Neural cell (in vitro differentiated cells): Measurements from ENCODE around the gene GLT6D1.

Source experiments
- CTCF ChIP-seq: fragments of 450-650 bp; IDR thresholded peaks from 2 replicates; pipeline ENCODE4 v1.5.1; 2014; ENCODE audit warnings: antibody characterized with exemption, mild to moderate bottlenecking, moderate library complexity; ENCODE audit not compliant: poor library complexity, severe bottlenecking
- EP300 ChIP-seq: fragments of 450-650 bp; conservative IDR thresholded peaks from 2 replicates; pipeline ENCODE4 v1.6.1; 2014; ENCODE audit warnings: antibody characterized with exemption, mild to moderate bottlenecking, moderate library complexity; ENCODE audit not compliant: poor library complexity, severe bottlenecking
- EZH2 ChIP-seq: fragments of 200-600, 300-800 bp; shearing (Covaris generic), sonication (generic); IDR thresholded peaks from 2 replicates; pipeline ENCODE4 v1.6.1; 2014; ENCODE audit warnings: antibody characterized with exemption, low read length, borderline replicate concordance, mild to moderate bottlenecking; ENCODE audit not compliant: insufficient read depth, poor library complexity, severe bottlenecking
- MXI1 ChIP-seq: fragments of 450-650 bp; conservative IDR thresholded peaks from 2 replicates; pipeline ENCODE4 v1.6.1; 2014; ENCODE audit warnings: antibody characterized with exemption, mild to moderate bottlenecking; ENCODE audit not compliant: poor library complexity, severe bottlenecking
- POLR2AphosphoS5 ChIP-seq: IDR thresholded peaks from 2 replicates; pipeline ENCODE4 v1.6.1; 2012
- RAD21 ChIP-seq: fragments of 450-650 bp; conservative IDR thresholded peaks from 2 replicates; pipeline ENCODE4 v1.6.1; 2014; ENCODE audit warnings: antibody characterized with exemption, mild to moderate bottlenecking, moderate library complexity
- REST ChIP-seq: IDR thresholded peaks from 2 replicates; pipeline ENCODE4 v1.6.1; 2012; ENCODE audit warnings: borderline replicate concordance
- SMC3 ChIP-seq: fragments of 450-650 bp; conservative IDR thresholded peaks from 2 replicates; pipeline ENCODE4 v1.6.1; 2014; ENCODE audit warnings: antibody characterized with exemption, mild to moderate bottlenecking, moderate library complexity; ENCODE audit not compliant: poor library complexity
- TAF1 ChIP-seq: IDR thresholded peaks from 2 replicates; pipeline ENCODE4 v1.6.1; 2012; ENCODE audit warnings: low read depth

- TF ChIP-seq EZH2 (no peak), POLR2AphosphoS5 (no peak), CTCF (no peak), REST (no peak), RAD21 (no peak), EP300 (no peak), TAF1 (no peak), MXI1 (no peak), SMC3 (no peak)
Measured at GRCh38 chr9:135611875-135612209, 27.5 kb downstream of the GLT6D1 start.
